GM12875 (cell line): ENCODE data around the gene UGT1A3.
"Not testable (repeated sequence)": the region's sequence is repeated elsewhere in the genome, so short reads cannot be mapped to it uniquely, and the experiment has no call there.

Experiments used
- H3K4me3 ChIP-seq: one replicate; pipeline ENCODE4 v1.5.1; 2011; ENCODE audit warnings: low read depth, low read length, control low read depth
- CTCF ChIP-seq: IDR thresholded peaks from 2 replicates; pipeline ENCODE4 v1.5.1; 2011; ENCODE audit warnings: low read depth, mild to moderate bottlenecking, control low read depth, inconsistent platforms, low read length, moderate library complexity, borderline replicate concordance; ENCODE audit not compliant: insufficient read depth

The UGT1A3 gene

GRCh38 chr2:233708942-233709341, 19.9 kb upstream of the UGT1A3 start:
- no peak overlapping the region for H3K4me3 ChIP-seq
- TF ChIP-seq CTCF, result no peak

DNA sequence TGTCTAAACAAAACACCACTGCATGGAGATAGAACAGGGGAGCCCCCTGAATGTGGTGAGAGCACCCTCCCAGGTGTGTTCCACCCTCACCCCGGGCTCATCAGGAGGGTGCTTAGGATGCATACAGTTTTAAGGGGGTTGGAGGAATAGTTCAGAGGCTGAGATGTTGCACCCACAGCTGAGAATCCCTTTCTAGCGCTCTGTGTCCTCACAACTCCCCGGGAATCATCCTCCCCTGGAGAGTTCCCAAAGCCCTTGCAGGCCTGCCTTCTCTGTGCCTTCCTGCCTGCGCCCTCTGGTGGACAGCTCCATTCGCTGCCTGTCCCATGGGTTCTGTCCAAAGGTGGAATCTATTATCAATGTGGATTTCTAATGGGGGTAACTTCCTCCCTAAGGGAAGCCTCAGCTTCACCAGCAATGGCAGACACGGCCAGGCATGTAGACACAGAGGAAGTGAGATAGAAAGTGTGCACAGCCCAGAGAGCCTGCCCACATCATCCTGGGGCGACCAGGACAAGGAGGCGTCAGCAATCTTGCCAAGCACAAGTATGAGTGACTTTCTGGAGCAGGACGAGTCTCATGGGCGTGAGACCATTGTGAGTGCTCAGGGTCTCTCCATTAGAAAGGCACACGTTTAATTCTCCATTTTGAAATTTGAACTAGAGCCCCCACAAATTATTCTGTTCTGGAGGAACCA, 17.4 kb upstream of the UGT1A3 start:
- TF ChIP-seq CTCF, result peak; percentile 93
- no peak overlapping the region for H3K4me3 ChIP-seq

DNA sequence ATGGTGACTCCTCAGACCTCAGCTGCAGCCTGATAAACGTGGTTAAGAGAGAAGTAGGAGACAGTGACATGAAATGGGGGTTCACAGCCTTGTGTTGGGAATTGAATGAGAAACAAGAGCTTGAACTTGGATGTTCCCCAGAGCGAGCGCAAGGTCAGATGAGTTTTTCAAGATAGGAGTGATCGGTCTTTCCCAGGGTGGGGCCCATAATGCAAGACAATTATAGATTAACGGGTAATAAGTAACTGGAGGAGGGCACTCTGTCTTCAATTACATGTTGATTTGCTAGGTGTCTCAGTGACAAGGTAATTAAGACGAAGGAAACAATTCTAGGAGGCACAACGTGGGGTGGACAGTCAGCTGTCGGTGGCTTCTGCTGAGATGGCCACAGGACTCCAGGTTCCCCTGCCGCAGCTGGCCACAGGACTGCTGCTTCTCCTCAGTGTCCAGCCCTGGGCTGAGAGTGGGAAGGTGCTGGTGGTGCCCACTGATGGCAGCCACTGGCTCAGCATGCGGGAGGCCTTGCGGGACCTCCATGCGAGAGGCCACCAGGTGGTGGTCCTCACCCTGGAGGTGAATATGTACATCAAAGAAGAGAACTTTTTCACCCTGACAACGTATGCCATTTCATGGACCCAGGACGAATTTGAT, 16.1 kb upstream of the UGT1A3 start, which contains the start of gene UGT1A5:
Gene UGT1A5, plus strand, starts transcription at position 297 of the 651 bp plus-strand sequence. Its CDS starts 85 bp downstream, at position 382.
- H3K4me3 ChIP-seq, result no peak within 1 kb of the TSS
- TF ChIP-seq CTCF, result no peak

- H3K4me3 ChIP-seq, result no peak overlapping the region
- no peak for TF ChIP-seq CTCF
Measured at GRCh38 chr2:233713262-233713615, 15.6 kb upstream of the UGT1A3 start.

DNA sequence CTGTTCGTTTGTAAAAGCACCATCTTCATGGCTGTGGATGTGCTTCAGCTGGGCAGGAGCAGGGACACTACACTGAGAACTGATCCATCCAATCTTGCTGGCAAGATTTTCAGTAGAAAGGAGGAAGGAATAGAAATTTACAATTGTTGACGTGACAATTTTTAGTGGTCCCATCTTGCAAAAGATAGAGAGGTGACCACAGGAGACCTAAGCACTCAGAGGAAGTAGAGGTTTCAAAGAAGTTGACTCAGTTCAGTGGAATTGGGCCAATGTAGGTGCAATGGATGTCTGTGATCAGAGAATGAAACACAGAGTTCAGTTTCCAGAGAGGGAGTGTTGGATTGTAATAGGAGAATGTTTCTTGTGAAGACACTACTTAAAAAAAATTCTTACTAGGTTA, 14.7 kb upstream of the UGT1A3 start:
- no peak for TF ChIP-seq CTCF
- no peak overlapping the region for H3K4me3 ChIP-seq

DNA sequence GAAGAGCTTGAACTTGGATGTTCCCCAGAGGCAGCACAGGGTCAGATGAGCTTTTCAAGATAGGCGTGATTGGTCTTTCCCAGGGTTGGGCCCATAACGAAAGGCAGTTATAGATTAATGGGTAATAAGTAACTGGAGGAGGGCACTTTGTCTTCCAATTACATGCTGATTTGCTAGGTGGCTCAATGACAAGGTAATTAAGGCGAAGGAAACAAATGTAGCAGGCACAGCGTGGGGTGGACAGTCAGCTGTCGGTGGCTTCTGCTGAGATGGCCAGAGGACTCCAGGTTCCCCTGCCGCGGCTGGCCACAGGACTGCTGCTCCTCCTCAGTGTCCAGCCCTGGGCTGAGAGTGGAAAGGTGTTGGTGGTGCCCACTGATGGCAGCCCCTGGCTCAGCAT, 10.3 kb upstream of the UGT1A3 start, which contains the start of gene UGT1A4:
Gene UGT1A4, plus strand, starts transcription at position 185 of the 400 bp plus-strand sequence. Its CDS starts 85 bp downstream, at position 270.
- no peak within 1 kb of the TSS for H3K4me3 ChIP-seq
- TF ChIP-seq CTCF, result no peak

DNA sequence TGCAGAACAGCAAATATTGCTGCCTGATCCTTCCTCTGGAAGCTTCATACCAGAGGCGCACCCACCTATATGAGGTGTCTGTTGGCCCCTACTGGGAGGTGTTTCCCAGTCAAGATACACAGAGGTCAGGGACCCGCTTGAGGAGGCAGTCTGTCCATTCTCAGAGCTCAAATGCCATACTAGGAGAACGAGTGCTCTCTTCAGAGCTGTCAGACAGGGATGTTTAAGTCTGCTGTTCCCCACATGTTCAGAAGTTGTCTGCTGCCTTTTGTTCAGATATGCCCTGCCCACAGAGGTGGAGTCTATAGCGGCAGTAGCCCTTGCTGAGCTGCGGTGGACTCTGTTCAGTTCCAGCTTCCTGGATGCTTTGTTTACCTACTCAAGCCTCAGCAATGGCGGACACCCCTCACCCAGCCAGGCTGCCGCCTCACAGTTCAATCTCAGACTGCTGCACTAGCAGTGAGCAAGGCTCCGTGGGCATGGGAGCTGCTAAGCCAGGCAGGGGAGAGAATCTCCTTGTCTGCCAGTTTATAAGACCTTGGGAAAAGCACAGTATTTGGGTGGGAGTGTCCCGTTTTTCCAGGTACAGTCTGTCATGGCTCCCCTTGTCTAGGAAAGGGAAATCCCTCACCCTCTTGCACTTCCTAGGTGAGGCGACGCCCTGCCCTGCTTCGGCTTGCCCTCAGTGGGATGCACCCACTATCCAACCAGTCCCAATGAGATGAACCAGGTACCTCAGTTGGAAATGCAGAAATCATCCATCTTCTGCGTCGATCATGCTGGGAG, 8.2 kb downstream of the UGT1A3 start:
- not testable (repeated sequence) for H3K4me3 ChIP-seq
